Measurements from ENCODE around the gene WWOX.

WWOX gene

DNA sequence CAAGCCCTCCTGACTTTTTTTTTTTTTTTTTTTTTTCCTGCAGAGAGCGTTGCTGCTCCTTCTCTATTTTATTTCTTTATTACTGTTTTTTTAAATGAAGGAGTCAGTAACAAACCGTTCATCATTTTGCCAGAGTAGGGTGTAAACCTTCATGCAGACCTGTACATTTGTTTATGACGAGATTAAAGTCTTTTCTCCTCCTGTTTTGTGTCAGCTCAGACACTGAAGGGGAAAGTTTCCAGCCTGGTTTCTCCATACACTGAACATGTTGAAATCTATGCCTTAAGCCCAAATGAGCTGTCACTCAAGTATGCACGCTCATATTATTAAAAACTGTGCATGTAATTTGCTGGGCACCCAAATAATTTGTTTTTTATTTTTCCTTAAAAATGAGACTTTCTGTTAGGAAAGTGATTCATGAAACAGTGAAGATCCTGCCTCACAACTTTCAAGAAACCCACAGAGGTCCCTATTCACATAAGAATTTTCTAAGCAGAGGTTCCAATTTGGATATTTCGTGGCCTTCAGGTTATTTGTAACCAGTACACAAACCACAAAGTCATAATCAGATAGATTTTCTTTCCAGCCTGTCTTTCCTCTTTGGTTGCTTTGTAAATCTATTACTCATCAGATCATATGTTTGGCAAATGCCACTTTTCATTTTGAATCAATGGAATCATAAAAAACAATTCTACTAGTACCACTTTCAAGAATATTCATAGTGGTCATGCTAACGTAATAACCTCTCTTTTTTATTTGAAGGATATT lies 800.8 kb downstream of the WWOX start:
- Histone ChIP-seq H3K4me1 (ENCODE audit: control insufficient read depth, insufficient read depth, low read length) (peaks cover 3% of the 10 kb centered on the region), H3K9me3 (ENCODE audit: control insufficient read depth in 2 of 2, low read length in 2 of 2) (no peaks in the 10 kb centered on the region), H3K36me3 (ENCODE audit: control insufficient read depth in 2 of 2, insufficient read depth in 2 of 2, low read length in 2 of 2) (no peaks in the 10 kb centered on the region), H3K9ac (ENCODE audit: low read length in 2 of 2) (no peak overlapping the region), H3K4me3 (ENCODE audit: low read length in 2 of 2) (no peak overlapping the region), H3K27ac (ENCODE audit: low read length) (no peak overlapping the region), H3K27me3 (ENCODE audit: control insufficient read depth in 1 of 2, insufficient read depth in 2 of 2, low read length in 2 of 2) (no peaks in the 10 kb centered on the region)

DNA sequence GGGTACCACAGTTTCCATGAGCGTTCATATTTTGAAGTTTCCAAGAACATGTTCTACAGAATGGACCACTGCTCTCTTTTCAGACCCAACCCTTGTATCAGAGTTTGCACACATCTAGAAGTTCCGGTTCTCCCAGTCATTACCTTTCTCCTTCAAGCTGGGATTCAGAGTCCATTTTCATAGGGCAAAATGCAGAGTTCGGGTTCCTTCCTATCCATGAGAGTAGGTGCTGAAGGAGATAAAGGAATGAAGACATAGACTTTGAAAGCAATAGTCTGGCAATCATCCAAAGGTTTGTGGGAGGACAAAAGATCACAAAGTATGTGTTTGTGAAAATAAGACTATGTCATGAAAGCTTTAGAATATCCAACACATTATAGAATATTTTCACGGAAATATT lies 801.5 kb downstream of the WWOX start:
- Histone ChIP-seq H3K9me3 (ENCODE audit: control insufficient read depth in 2 of 2, low read length in 2 of 2) (no peaks in the 10 kb centered on the region), H3K36me3 (ENCODE audit: control insufficient read depth in 2 of 2, insufficient read depth in 2 of 2, low read length in 2 of 2) (no peaks in the 10 kb centered on the region), H3K4me3 (ENCODE audit: low read length in 2 of 2) (no peak overlapping the region), H3K27ac (ENCODE audit: low read length) (no peak overlapping the region), H3K9ac (ENCODE audit: low read length in 2 of 2) (no peak overlapping the region), H3K4me1 (ENCODE audit: control insufficient read depth, insufficient read depth, low read length) (peaks cover 3% of the 10 kb centered on the region), H3K27me3 (ENCODE audit: control insufficient read depth in 1 of 2, insufficient read depth in 2 of 2, low read length in 2 of 2) (no peaks in the 10 kb centered on the region)

DNA sequence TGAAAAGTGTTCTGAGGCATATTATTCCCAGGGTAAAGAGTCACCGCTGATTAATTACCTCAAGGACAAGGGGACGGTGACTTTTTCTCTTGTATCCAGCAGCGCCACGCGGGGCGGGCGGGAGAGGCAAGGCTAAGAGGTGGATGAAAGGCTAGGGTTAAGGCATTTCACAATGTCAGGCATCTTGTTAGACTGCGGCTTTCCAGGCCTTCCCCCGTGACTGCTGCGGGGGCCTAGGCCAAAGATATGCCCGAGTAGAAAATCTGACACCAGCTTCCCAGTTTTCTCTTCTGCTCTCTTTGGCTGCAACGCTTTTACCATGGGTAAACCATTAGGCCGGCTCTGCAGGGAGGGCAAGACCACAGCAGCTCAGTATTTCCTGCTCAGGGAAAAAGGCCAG lies 802.9 kb downstream of the WWOX start:
- H3K4me3 ChIP-seq (ENCODE audit: low read length in 2 of 2): no peak overlapping the region
- H3K27ac ChIP-seq (ENCODE audit: low read length): no peak overlapping the region
- H3K9me3 ChIP-seq (ENCODE audit: control insufficient read depth in 2 of 2, low read length in 2 of 2): no peaks in the 10 kb centered on the region
- H3K9ac ChIP-seq (ENCODE audit: low read length in 2 of 2): no peak overlapping the region
- H3K36me3 ChIP-seq (ENCODE audit: control insufficient read depth in 2 of 2, insufficient read depth in 2 of 2, low read length in 2 of 2): no peaks in the 10 kb centered on the region
- H3K27me3 ChIP-seq (ENCODE audit: control insufficient read depth in 1 of 2, insufficient read depth in 2 of 2, low read length in 2 of 2): no peaks in the 10 kb centered on the region
- peaks cover 3% of the 10 kb centered on the region for H3K4me1 ChIP-seq (ENCODE audit: control insufficient read depth, insufficient read depth, low read length)

DNA sequence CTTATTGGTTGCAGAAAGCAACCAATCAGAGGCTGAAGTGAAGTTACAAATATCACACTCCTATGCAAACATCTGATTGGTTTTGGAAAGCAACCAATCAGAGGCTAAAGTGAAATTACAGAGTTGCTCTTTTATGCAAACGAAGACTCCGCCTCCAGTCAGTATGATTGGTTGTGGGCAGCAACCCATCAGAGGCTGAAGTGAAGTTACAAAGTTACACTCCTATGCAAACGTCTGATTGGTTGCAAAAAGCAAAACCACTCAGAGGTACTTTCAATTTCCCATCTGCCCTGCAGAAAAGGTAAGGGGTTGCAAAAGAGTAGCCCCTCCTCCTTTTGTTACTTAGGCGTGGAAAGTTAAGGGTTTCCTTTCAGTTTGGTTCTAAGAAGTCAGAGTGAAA lies 803.8 kb downstream of the WWOX start:
- Histone ChIP-seq H3K9me3 (ENCODE audit: control insufficient read depth in 2 of 2, low read length in 2 of 2) (no peaks in the 10 kb centered on the region), H3K27me3 (ENCODE audit: control insufficient read depth in 1 of 2, insufficient read depth in 2 of 2, low read length in 2 of 2) (no peaks in the 10 kb centered on the region), H3K9ac (ENCODE audit: low read length in 2 of 2) (no peak overlapping the region), H3K4me1 (ENCODE audit: control insufficient read depth, insufficient read depth, low read length) (peaks cover 3% of the 10 kb centered on the region), H3K36me3 (ENCODE audit: control insufficient read depth in 2 of 2, insufficient read depth in 2 of 2, low read length in 2 of 2) (no peaks in the 10 kb centered on the region), H3K4me3 (ENCODE audit: low read length in 2 of 2) (no peak overlapping the region), H3K27ac (ENCODE audit: low read length) (no peak overlapping the region)

DNA sequence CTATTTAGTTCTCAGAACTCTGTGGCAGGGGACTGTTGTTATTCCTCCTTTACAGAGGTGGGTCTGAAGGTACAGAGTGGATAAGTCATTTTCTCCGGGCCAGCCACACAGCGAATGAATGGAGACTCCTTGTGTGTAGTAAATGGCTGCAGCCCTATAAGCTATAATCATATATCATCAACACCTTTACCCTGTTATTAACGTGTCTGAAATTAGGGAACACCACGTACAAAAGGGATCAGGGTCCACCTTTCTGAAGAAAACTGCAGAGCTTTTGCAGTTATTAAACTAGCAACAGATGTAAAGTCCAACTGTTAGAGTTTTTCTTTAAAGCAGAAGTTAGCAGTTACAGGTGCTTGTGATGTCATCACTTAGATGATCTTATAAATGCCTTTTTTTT lies 804.4 kb downstream of the WWOX start:
- Histone ChIP-seq H3K27me3 (ENCODE audit: control insufficient read depth in 1 of 2, insufficient read depth in 2 of 2, low read length in 2 of 2) (no peaks in the 10 kb centered on the region), H3K36me3 (ENCODE audit: control insufficient read depth in 2 of 2, insufficient read depth in 2 of 2, low read length in 2 of 2) (no peaks in the 10 kb centered on the region), H3K27ac (ENCODE audit: low read length) (no peak overlapping the region), H3K4me3 (ENCODE audit: low read length in 2 of 2) (no peak overlapping the region), H3K4me1 (ENCODE audit: control insufficient read depth, insufficient read depth, low read length) (peaks cover 3% of the 10 kb centered on the region), H3K9ac (ENCODE audit: low read length in 2 of 2) (no peak overlapping the region), H3K9me3 (ENCODE audit: control insufficient read depth in 2 of 2, low read length in 2 of 2) (no peaks in the 10 kb centered on the region)

DNA sequence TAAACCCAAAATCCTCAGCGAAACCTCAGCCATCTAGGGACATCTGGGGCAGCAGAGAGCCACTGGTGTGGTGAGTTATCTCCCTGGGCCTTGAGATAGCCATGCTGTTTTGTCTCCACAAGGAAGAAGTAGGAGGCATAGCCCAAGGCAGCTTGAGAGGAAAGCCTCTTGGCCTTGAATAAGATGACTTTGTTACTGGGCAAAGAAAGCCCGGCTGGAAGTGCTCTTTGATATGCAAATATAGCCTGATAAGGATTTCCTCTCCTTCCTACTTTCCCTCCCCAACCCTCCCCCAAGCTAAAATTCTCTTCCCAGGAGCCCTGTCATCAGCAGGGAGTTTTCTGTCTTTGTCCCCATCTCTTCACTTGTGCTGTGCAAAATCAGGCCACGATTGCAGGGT lies 806.7 kb downstream of the WWOX start:
- no peaks in the 10 kb centered on the region for H3K27me3 ChIP-seq (ENCODE audit: control insufficient read depth in 1 of 2, insufficient read depth in 2 of 2, low read length in 2 of 2)
- no peak overlapping the region for H3K9ac ChIP-seq (ENCODE audit: low read length in 2 of 2)
- H3K9me3 ChIP-seq (ENCODE audit: control insufficient read depth in 2 of 2, low read length in 2 of 2): no peaks in the 10 kb centered on the region
- peaks cover 3% of the 10 kb centered on the region for H3K4me1 ChIP-seq (ENCODE audit: control insufficient read depth, insufficient read depth, low read length)
- no peak overlapping the region for H3K27ac ChIP-seq (ENCODE audit: low read length)
- no peaks in the 10 kb centered on the region for H3K36me3 ChIP-seq (ENCODE audit: control insufficient read depth in 2 of 2, insufficient read depth in 2 of 2, low read length in 2 of 2)
- no peak overlapping the region for H3K4me3 ChIP-seq (ENCODE audit: low read length in 2 of 2)

DNA sequence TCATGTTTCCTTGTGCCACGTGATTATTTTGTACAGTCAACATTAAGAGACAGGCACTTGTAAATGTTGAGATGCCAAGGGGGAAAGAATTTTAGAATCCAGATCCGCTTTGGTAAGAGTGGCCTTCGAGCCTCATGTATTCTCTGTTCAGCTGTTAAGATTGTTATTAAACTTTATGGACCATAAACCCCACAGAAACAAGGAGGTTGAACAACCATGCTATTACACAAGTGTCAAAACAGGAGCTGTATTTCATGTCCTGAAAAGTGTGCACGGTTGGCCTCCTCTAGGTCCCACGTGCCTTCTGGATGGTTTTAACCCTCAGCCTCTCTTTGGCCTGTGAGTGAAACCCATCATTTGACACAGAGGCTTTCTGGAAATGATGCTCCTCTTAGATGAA lies 809.8 kb downstream of the WWOX start:
- Histone ChIP-seq H3K9ac (ENCODE audit: low read length in 2 of 2) (no peak overlapping the region), H3K36me3 (ENCODE audit: control insufficient read depth in 2 of 2, insufficient read depth in 2 of 2, low read length in 2 of 2) (no peaks in the 10 kb centered on the region), H3K9me3 (ENCODE audit: control insufficient read depth in 2 of 2, low read length in 2 of 2) (no peaks in the 10 kb centered on the region), H3K27me3 (ENCODE audit: control insufficient read depth in 1 of 2, insufficient read depth in 2 of 2, low read length in 2 of 2) (no peaks in the 10 kb centered on the region), H3K27ac (ENCODE audit: low read length) (no peak overlapping the region), H3K4me3 (ENCODE audit: low read length in 2 of 2) (no peak overlapping the region), H3K4me1 (ENCODE audit: control insufficient read depth, insufficient read depth, low read length) (no peaks in the 10 kb centered on the region)

DNA sequence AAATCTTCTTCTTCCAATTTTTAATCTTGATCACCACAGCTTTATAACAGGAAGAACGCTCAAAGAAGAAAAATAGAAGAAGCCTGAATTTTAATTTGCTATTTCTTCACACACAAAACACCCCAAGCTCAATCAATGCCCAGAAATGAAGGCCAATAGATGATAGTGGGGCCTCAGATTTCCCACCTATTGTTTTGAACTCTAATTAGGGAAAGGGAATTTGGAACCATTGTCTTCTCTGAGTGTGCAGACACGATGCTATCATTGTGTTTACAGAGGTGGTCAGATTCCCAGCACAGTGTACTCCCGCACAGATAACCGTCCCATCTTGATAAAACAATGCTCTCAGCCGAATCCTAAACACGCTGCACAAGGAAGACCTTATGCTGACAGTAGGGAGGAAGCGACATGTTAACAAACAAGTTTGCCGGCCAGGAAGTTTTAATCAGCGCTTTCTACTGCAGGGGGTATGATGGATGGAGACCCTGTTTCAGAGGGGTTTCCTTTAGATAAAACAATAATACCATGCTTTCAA lies 816.4 kb downstream of the WWOX start:
- H3K27ac ChIP-seq (ENCODE audit: low read length): no peak overlapping the region
- no peak overlapping the region for H3K4me3 ChIP-seq (ENCODE audit: low read length in 2 of 2)
- H3K4me1 ChIP-seq (ENCODE audit: control insufficient read depth, insufficient read depth, low read length): no peaks in the 10 kb centered on the region
- peaks cover 0 to 2% of the 10 kb centered on the region in 2 donors for H3K9me3 ChIP-seq (ENCODE audit: control insufficient read depth in 2 of 2, low read length in 2 of 2)
- no peaks in the 10 kb centered on the region for H3K36me3 ChIP-seq (ENCODE audit: control insufficient read depth in 2 of 2, insufficient read depth in 2 of 2, low read length in 2 of 2)
- no peaks in the 10 kb centered on the region for H3K27me3 ChIP-seq (ENCODE audit: control insufficient read depth in 1 of 2, insufficient read depth in 2 of 2, low read length in 2 of 2)
- no peak overlapping the region for H3K9ac ChIP-seq (ENCODE audit: low read length in 2 of 2)

DNA sequence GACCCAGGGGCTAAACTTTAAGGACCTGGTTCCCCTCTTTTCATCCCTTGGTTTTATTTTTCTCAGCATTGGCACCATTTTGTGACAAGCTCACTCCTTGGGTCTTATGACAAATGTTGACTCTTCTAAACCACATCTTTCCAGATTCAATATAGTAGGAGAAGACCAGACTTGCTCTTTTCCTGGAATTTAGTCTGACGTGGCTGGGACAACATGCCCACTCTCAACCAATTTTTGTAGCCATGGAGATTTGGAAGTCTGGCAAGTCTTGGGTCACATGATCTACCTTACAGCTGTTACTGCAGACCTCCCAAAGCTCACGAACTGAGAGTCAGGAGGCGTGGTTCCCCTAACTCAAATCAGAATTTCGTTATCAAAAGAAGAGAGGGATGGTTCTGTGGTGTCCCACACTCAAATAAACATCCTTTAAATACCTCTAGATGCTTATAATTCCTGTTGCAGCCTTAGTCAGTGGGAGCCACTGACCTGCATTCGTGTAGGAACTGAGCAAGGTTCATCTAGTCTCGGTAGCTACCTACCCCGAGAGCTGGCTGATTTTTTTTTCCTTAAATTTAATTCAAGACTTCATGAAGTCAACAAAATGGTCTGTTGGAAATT lies 817.6 kb downstream of the WWOX start:
- Histone ChIP-seq H3K27ac (ENCODE audit: low read length) (no peak overlapping the region), H3K27me3 (ENCODE audit: control insufficient read depth in 1 of 2, insufficient read depth in 2 of 2, low read length in 2 of 2) (no peaks in the 10 kb centered on the region), H3K9ac (ENCODE audit: low read length in 2 of 2) (no peak overlapping the region), H3K4me1 (ENCODE audit: control insufficient read depth, insufficient read depth, low read length) (no peaks in the 10 kb centered on the region), H3K9me3 (ENCODE audit: control insufficient read depth in 2 of 2, low read length in 2 of 2) (peaks cover 6 to 9% of the 10 kb centered on the region in 2 donors), H3K4me3 (ENCODE audit: low read length in 2 of 2) (no peak overlapping the region), H3K36me3 (ENCODE audit: control insufficient read depth in 2 of 2, insufficient read depth in 2 of 2, low read length in 2 of 2) (no peaks in the 10 kb centered on the region)

DNA sequence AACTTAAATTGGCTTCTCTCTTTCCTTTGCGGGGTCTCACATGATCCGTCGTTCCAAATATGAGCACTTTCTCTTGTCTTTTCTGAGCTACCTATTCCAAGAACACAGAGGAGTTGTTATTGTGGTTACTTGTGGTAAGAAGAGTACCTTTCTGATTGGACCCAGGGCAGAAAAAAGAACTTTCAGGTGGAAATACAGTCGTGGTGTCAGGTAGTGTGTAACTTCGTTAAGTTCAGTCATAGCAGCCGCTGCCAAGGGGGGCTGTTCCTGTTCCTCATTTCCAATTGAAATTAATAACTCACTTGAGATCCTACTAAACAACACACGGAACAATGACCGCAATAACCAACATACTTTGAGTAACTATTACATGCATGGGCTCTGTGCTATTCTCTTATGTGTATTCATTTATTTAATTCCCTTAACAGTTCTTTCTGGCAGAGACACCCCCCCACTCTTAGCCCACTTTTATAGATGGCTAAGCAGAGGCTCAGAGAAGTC lies 819.4 kb downstream of the WWOX start:
- Histone ChIP-seq H3K27ac (ENCODE audit: low read length) (no peak overlapping the region), H3K9me3 (ENCODE audit: control insufficient read depth in 2 of 2, low read length in 2 of 2) (peaks cover 7 to 11% of the 10 kb centered on the region in 2 donors), H3K36me3 (ENCODE audit: control insufficient read depth in 2 of 2, insufficient read depth in 2 of 2, low read length in 2 of 2) (no peaks in the 10 kb centered on the region), H3K4me3 (ENCODE audit: low read length in 2 of 2) (no peak overlapping the region), H3K4me1 (ENCODE audit: control insufficient read depth, insufficient read depth, low read length) (no peaks in the 10 kb centered on the region), H3K9ac (ENCODE audit: low read length in 2 of 2) (no peak overlapping the region), H3K27me3 (ENCODE audit: control insufficient read depth in 1 of 2, insufficient read depth in 2 of 2, low read length in 2 of 2) (no peaks in the 10 kb centered on the region)

DNA sequence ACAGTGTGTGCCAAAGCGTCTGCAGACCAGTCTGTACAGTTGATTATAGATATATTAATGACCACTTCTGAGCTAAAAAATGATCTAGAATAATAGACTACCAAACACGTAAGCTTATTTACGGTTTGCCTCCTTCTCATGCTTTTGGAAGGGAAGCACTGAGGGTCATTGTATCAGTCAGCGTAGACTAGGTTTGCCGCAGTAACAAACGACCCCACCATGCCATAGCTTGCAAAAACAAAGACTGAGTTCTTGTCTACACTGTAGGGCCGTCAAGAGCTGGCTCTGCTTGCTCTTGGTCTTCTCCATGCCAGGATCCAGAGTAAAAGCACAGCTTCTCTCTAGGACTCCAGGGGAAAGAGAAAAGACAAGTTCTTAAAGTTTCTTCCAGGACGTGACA lies 820.4 kb downstream of the WWOX start:
- Histone ChIP-seq H3K27ac (ENCODE audit: low read length) (no peak overlapping the region), H3K9me3 (ENCODE audit: control insufficient read depth in 2 of 2, low read length in 2 of 2) (peaks cover 7 to 11% of the 10 kb centered on the region in 2 donors), H3K9ac (ENCODE audit: low read length in 2 of 2) (no peak overlapping the region), H3K27me3 (ENCODE audit: control insufficient read depth in 1 of 2, insufficient read depth in 2 of 2, low read length in 2 of 2) (no peaks in the 10 kb centered on the region), H3K36me3 (ENCODE audit: control insufficient read depth in 2 of 2, insufficient read depth in 2 of 2, low read length in 2 of 2) (no peaks in the 10 kb centered on the region), H3K4me3 (ENCODE audit: low read length in 2 of 2) (no peak overlapping the region), H3K4me1 (ENCODE audit: control insufficient read depth, insufficient read depth, low read length) (no peaks in the 10 kb centered on the region)
